GM18858 (cell line): Measurements from ENCODE around the gene ZBTB38.

Experiments used
- ATAC-seq: cut with Tn5 transposase; IDR thresholded peaks from one replicate; pipeline ENCODE4 v1.9.1; 2021; ENCODE audit not compliant: unreplicated experiment

The ZBTB38 gene

DNA sequence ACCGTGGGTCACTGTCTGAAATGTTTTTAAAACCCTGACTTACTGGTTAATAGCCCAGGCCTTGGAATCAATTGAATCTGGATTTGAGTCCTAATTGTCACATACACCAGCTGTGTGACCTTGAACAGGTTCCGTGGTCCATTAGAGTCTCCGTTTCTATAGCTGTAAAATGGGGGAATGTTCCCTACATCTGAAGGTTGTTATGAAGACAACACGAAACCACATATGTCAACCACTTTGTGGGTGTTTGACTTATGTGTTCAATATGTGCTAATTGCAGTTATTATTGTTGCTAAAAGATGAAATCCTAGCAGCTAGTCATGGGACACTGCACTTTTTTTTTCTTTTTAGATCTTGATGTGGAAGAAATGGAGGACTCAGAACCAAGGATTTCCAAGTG lies 35.3 kb downstream of the ZBTB38 start:
- no peak for ATAC-seq

DNA sequence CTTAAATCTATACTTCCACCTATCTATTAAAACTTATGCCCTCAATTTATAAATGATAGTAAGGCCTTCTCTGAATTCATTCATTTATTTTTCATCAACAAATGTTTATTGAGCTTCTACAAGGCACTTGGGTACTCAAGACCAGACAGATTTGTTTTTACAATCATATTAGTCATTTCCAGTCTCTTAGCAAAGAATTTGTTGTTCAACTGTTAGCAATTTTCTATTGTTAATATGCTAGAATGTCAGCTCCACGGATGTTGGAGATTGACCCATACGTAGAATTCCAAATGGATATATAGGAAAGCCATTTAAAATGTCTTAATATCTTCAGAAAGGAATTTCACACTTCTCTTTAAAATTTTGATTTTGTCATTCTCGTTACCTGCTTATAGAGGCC lies 36.7 kb downstream of the ZBTB38 start:
- ATAC-seq: no peak

DNA sequence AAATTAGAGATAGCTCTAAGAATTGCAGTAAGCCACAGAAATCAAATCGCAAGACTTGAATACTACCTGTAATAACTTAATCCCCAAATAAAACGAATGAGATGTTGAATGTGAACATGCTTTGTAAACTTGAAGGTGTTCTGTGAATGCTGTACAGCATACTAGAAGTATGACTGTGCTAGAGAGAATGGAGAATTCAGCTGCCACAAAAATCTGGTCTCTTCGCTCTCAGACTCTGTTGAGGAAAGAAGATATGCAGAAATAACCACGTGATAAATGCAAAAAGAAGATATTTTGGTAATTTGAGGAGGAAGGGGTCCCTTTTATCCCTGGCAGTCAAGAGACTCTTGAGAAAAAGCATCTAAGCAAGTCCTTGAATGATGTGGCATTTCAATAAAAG lies 37.3 kb downstream of the ZBTB38 start:
- ATAC-seq: no peak

DNA sequence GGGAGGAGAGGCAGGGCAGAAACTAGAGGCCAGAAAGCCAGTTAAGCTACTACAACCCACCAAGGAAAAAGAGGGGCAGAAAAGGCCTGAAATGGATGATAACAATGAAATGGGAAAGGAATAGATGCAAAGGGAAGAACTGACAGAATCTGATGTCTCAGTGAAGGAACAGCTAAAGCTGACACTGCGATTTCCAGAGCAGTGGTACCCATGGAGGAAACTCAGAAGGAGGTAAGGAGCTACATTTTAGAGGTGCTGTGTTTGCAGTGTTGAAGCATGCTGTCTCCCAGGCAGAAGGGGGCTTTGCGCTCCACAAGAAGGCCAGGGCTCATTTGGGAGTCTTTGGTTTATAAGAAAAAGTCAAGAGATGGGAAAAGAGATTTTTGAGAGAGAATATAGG lies 38.0 kb downstream of the ZBTB38 start:
- ATAC-seq: no peak

DNA sequence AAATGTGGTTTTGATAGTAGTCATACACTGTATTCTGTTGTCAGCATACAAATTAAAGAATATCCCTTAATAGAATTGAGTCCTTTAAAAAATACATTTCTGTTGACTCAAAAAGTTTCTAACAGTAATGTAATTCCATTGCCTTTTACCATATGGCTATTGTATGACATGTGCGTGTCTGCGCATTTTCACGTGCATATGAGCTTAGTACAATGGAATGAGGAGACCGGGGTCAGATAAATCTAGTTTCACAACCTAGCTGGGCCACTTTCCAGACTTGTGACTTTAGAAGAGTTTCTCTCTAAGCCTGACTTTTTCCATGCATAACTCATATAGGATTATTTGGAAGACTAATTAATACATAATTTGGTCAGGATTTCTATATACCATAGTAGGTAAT lies 38.7 kb downstream of the ZBTB38 start:
- no peak for ATAC-seq

DNA sequence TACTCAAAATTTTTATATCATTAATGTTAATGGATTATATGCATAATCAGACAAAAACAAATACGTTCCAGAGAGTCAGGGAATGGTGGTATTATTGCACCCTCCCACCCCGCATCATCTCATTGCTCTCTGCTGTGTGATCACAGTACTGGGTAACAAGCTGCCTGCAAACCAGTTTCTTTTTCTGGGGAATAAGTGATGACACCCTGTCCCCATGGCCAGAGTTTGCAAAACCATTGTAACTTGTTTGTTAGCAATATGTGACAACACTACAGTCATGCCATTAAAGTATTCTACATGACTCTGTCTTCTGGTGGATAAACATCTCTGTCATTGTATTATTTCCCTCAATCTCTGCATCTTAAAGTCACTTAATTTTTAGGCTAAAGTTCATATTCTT lies 39.5 kb downstream of the ZBTB38 start:
- no peak for ATAC-seq

DNA sequence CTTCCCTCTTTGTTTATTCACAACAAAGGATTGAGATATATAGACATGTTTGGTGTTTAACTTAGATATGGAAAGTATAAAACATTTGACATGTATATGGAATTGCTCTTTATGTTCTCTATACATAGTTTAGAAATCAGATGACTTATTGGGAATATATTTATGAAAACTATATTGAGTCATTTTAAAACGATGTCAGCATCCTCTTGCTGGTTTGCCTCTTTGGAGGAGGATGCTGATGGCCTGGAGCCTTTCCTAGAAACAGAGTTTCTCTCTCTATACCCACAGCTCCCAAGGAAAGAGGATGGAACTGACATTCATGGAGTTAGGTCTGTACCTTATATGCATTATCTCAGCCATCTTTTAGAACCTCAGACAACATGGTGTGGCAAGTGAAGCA lies 40.3 kb downstream of the ZBTB38 start:
- no peak for ATAC-seq

DNA sequence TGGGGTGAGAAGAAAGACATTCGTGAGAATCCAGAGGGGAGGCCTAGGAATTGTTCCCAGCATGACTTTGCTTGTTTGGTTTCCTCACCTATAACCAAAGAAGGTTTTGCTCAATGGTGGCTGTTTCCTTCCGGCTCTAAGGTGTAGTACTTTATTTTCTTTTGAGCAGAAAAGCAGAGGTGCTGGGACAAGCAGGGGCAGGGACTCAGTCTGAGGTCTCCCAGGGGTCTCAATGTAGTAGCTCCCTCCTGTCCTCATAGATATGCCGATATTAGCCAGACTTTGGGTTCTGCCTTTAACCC lies 41.6 kb downstream of the ZBTB38 start:
- ATAC-seq: no peak

DNA sequence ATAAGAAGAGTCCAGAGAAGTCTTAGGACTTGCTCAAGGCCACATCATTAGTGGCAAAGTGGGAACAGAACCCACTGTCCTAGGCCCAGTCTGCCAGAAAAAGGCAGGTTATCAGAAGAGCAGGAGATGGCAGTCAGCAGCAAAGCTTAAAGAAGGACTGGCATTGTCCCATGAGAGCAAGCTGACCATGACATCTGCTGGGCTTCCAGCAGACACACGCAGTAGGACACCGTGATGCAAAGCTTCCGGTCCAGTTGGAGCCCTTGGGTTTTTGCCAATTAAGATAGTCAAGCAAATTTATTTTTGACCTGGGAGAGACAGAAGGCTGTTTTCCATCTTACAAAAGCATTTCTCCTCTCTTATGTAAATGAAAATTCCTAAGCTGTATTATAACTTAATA lies 42.1 kb downstream of the ZBTB38 start:
- no peak for ATAC-seq

DNA sequence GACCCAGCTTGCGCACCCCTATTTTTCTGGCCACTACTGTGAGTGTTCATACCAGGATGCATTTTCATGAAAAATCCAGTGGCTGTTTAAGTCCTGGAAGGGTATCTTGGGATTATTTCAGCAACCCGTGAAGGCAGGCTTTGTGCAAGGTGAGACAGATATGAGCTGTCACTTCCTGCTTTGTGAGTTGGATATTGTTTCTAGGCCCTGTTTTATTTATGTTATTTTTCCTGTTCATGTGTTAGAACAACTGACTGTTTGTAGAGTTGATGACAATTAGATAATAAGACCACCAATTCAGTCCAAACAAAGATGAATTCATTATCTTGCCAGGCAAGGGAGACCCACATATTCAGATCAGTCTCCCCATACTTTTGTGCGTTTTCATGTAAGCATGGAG lies 42.5 kb downstream of the ZBTB38 start:
- no peak for ATAC-seq

DNA sequence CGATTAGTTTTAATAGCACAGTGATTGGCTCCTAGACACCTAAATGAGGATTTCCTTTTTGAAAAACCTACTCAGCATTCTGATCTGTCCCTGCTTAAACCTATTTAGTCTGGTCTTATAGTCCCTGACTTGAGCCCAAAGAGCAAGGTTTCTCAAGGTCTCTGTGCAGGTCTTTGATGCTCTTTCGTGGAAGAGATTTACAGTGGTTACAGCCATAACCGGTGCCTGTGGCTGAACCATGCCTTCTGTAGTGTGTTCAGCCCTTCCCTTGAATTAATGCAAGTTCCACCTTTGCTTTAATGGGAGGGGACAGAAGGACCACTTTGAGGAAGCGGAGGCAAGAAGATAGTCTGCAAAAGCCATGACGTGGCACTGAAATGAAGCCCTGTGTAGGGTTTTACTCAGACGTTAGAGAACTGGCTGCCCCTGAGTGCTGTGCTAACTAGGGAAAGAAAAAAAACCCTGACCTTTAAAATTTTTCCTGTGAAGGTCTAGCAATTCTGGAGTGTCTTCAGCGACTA lies 43.0 kb downstream of the ZBTB38 start:
- ATAC-seq: no peak

DNA sequence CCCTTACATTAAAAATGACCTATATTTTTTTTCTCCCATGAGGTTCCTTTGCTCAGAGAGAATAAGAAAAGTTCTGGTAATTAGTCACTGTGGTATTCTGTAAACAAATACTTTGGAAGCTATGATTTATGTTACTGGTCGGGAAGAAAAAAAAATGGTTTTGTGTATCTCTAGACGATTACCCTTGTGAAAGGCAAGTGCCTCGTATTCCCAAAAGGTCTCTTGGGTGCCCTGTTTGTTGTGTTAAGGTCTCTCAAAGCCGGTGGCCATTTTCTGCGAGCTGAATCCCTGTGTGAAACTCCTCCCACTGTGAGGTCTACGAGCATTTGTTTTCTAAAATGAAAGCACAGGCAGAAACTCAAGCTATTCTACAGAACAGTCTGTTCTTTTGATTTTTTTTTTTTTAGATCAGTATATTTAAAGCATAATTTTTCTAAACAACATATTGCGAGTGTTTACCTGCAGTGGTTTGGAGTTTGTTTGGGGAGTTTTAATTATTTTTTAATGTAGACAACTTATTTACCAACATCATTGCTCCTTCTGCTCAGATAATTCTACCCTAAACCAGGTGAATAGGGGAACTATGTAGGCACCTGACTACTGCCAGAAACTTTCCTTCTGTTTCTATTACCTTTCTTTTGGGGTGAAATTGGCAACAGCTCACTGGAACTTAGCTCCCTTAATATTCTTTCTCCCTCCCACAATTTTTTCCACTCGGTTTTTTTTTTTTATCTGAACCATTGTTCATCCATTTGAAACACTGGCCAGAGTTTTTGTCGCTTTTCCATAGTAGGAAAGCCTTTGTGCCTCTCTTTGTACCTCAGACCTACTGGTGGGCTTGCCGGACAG lies 44.0 kb downstream of the ZBTB38 start:
- ATAC-seq: peak; percentile 43

DNA sequence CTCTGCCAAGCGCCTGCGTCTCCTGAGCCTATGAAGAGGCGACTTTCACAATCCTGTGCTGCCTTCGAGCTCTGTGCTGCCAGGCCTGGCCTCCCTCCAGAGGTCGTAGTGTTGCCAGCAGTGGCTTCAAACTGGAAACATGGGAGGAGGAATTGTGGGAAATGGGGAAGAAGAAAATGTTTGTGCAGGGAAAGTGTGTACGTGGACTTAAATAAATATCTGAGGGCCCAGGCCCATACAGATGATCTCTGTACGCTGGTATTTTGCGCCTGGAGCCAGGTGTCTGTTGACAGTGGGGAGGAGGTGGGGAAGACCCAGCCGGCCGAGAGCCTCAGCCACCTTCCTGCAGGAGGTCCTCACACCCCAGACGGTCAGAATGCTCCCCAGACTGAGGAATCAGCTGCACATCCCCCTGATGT lies 44.6 kb downstream of the ZBTB38 start:
- no peak for ATAC-seq

DNA sequence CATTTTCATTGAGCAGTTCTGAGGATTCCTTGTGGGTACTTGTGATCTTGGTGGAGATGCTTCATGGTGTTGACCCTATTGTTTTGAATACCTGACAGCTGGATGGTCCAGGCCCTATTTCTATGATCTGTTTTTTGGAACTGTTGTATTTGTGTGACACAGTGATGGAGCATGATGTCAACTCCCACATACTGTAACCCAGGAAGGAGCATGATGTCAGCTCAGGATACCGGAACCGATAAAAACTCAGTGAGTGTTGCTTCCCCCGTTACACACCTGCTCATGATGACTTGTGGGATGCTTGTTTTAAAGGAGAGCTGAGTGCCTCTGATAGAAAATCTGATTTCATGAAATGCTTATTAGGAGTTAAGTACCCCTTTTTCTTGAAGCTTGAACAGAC lies 45.1 kb downstream of the ZBTB38 start:
- ATAC-seq: no peak

DNA sequence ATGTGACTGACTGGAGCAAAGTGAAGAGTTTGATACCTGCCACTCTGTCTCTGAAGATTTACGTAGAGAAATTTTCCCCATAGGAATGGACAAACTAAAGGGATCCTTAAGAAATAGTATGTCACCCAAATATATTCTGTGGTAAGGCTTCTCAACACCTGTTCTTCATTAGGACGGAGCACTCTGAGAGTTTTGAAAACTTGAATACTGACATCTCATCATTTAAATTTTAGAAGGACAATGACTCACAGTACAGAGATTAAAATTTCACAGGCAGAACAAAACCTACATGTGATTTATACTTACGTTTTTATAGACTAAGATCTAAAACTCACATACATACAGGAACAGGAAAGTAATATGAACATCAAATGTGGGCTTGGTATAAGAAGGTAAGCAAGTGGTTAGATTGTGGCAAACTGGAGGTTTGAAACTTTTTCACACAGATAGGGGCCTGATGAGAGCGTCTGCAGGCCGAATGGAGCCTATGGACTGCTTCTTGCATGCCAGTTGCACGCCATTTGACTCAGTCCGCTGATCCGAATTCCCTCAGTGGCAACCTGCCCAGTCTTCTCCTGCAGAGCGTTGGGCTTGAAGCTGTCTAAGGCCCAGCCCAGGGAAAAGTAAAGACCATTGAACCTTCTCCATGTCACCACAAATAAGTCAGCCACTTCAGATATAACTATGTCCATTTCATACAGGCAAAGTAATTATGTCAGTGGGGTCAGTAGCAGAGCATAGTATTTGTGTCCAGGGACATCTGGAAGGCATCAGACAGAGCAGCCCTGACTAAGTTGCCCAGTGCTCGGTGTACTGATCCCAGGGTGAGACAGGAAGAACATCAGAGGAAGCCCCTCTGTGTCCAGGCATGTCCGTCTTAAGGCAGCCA lies 45.7 kb downstream of the ZBTB38 start:
- no peak for ATAC-seq

DNA sequence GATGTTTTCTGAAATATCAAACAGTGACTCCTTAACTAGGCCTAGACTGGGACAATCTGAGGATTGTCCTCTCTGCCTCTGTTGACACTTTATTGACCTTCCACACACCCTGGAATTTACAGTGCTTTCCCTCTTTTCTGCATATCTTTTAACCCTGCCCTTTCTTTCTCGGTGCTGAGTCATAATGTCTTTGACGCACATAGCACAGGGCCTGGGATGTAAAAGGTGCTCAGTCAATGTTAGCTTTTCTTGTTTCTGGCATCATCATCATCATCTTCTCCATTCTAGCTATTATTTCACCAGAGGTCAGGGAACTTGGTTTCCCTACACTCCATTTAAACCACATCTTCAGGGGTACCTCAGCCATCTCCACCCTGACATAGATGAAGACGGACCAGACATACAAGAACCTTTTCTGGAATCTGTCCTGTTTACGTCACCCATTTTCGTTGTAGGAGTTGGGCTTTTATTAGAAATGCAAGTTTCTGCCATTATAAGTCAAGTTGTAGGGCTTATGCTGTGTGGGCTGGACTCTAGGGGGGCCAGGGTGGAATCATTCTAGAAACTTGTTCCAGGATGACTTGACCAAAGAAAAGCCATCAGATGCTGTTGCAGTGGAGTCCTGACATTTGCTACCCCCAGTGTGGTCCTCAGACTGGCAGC lies 46.6 kb downstream of the ZBTB38 start:
- ATAC-seq: no peak

DNA sequence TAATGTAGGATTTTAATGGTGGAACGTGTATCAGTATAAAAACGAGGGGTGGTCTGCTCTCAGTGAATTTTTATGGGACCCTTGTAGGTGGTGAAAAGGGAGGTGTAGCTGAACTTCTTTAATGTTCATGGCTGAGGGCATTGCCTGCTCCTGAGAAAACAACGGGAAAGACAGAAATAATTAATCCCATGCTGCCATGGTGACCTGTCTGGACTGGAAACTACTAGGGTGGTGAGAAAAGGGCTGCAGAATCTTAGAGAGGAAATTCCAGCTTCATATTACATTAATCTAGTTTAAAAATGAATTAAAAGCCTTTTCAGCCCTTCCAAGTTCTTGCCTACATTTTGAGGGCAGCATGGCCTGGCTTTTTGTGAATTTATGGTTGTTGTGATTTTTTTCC lies 47.6 kb downstream of the ZBTB38 start:
- no peak for ATAC-seq
